ENCODE data around the gene THUMPD3.

DNA sequence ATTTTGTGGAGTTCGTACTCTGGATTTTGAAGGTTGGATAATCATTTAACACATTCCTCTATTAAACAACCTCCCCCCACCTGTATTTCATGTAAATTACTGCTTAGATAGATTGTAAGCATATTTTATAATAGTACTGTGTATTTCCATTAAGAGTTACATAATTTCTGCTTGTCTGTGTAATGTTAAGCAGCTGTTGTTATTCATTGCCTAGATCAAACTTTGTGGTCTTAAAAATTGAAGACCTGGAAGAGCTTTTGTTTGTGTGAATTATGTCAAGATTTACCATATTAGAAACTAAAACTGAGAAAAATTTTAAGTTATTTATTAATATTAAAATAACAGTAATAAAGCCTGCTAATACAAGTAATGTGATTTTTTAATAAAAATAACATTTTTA, 45.7 kb downstream of the THUMPD3 start:
- TF ChIP-seq, protein P1, sequence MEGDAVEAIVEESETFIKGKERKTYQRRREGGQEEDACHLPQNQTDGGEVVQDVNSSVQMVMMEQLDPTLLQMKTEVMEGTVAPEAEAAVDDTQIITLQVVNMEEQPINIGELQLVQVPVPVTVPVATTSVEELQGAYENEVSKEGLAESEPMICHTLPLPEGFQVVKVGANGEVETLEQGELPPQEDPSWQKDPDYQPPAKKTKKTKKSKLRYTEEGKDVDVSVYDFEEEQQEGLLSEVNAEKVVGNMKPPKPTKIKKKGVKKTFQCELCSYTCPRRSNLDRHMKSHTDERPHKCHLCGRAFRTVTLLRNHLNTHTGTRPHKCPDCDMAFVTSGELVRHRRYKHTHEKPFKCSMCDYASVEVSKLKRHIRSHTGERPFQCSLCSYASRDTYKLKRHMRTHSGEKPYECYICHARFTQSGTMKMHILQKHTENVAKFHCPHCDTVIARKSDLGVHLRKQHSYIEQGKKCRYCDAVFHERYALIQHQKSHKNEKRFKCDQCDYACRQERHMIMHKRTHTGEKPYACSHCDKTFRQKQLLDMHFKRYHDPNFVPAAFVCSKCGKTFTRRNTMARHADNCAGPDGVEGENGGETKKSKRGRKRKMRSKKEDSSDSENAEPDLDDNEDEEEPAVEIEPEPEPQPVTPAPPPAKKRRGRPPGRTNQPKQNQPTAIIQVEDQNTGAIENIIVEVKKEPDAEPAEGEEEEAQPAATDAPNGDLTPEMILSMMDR (IDR thresholded peaks at IDR 0.05; ENCODE audit: insufficient read depth, low read depth, low read length) = no peak
- no peak for TF ChIP-seq EZH2 (IDR thresholded peaks at IDR 0.05; ENCODE audit: insufficient read depth, low read length)

Data from astrocyte (in vitro differentiated cells and primary cell).